Osteocyte (in vitro differentiated cells): Measurements from ENCODE around the gene SLFN12L. TPM values are rescaled to one million over a fixed set of nuclear protein-coding genes. Genes with fewer than 3 reads are reported as not detected.

Source experiments
- DNase-seq: peaks from one replicate; pipeline ENCODE4 v3.0.0; 2021; ENCODE audit warnings: mixed read lengths; ENCODE audit not compliant: unreplicated experiment; ENCODE audit errors: extremely low spot score
- H3K27ac Mint-ChIP-seq: one replicate; pipeline ENCODE4 v1.8.0; 2021; ENCODE audit warnings: mild to moderate bottlenecking, mixed read lengths; ENCODE audit not compliant: unreplicated experiment
- H3K27me3 Mint-ChIP-seq: one replicate; pipeline ENCODE4 v1.8.0; 2021; ENCODE audit warnings: mixed read lengths; ENCODE audit not compliant: unreplicated experiment
- H3K36me3 Mint-ChIP-seq: one replicate; pipeline ENCODE4 v1.8.0; 2021; ENCODE audit warnings: mixed read lengths; ENCODE audit not compliant: unreplicated experiment
- H3K4me1 Mint-ChIP-seq: one replicate; pipeline ENCODE4 v1.8.0; 2021; ENCODE audit warnings: mixed read lengths; ENCODE audit not compliant: unreplicated experiment
- H3K4me3 Mint-ChIP-seq: one replicate; pipeline ENCODE4 v1.8.0; 2021; ENCODE audit warnings: mild to moderate bottlenecking, moderate library complexity, mixed read lengths; ENCODE audit not compliant: unreplicated experiment
- H3K9me3 Mint-ChIP-seq: one replicate; pipeline ENCODE4 v1.8.0; 2021; ENCODE audit warnings: mixed read lengths; ENCODE audit not compliant: unreplicated experiment
- CTCF ChIP-seq: fragments of 200-600 bp; sonication (generic); IDR thresholded peaks from 2 replicates; pipeline ENCODE4 v1.5.0; 2021; ENCODE audit warnings: antibody characterized with exemption, mild to moderate bottlenecking, moderate library complexity
- total RNA-seq: library from RNA; stranded (reverse); gene quantifications from 2 replicates; pipeline ENCODE4 v1.2.1, GENCODE V29; 2021

Gene SLFN12L
- total RNA-seq, 1 donor from 2014 or later = not detected

GRCh38 chr17:35498448-35499178 lies 38.9 kb downstream of the SLFN12L start:
- H3K9me3 Mint-ChIP-seq = no peaks in the 10 kb centered on the region
- no peak overlapping the region for H3K4me3 Mint-ChIP-seq
- TF ChIP-seq CTCF = no peak
- H3K4me1 Mint-ChIP-seq = peaks cover 3% of the 10 kb centered on the region
- peaks cover 70% of the 10 kb centered on the region for H3K27me3 Mint-ChIP-seq
- no peak overlapping the region for H3K27ac Mint-ChIP-seq
- H3K36me3 Mint-ChIP-seq = no peaks in the 10 kb centered on the region
- DNase-seq = no peak

GRCh38 chr17:35496451-35497290 lies 40.8 kb downstream of the SLFN12L start:
- Mint-ChIP-seq H3K4me3 (no peak overlapping the region), H3K9me3 (no peaks in the 10 kb centered on the region), H3K4me1 (peaks cover 3% of the 10 kb centered on the region), H3K27me3 (peaks cover 78% of the 10 kb centered on the region), H3K27ac (no peak overlapping the region), H3K36me3 (no peaks in the 10 kb centered on the region)
- no peak for TF ChIP-seq CTCF
- DNase-seq = no peak

- no peak for DNase-seq
- peaks cover 81% of the 10 kb centered on the region for H3K27me3 Mint-ChIP-seq
- H3K4me3 Mint-ChIP-seq = no peak overlapping the region
- no peaks in the 10 kb centered on the region for H3K36me3 Mint-ChIP-seq
- no peaks in the 10 kb centered on the region for H3K9me3 Mint-ChIP-seq
- peaks cover 3% of the 10 kb centered on the region for H3K4me1 Mint-ChIP-seq
- no peak for TF ChIP-seq CTCF
- H3K27ac Mint-ChIP-seq = no peak overlapping the region
Observed at GRCh38 chr17:35493040-35493439, 44.4 kb downstream of the SLFN12L start.

GRCh38 chr17:35491417-35491816 lies 46.1 kb downstream of the SLFN12L start:
- Mint-ChIP-seq H3K4me1 (peaks cover 6% of the 10 kb centered on the region), H3K27ac (no peak overlapping the region), H3K9me3 (no peaks in the 10 kb centered on the region), H3K4me3 (no peak overlapping the region), H3K36me3 (no peaks in the 10 kb centered on the region), H3K27me3 (peaks cover 82% of the 10 kb centered on the region)
- TF ChIP-seq CTCF = no peak
- no peak for DNase-seq

GRCh38 chr17:35489944-35490343 lies 47.5 kb downstream of the SLFN12L start:
- H3K27me3 Mint-ChIP-seq = peaks cover 87% of the 10 kb centered on the region
- peaks cover 6% of the 10 kb centered on the region for H3K4me1 Mint-ChIP-seq
- no peak overlapping the region for H3K27ac Mint-ChIP-seq
- no peak for TF ChIP-seq CTCF
- no peaks in the 10 kb centered on the region for H3K36me3 Mint-ChIP-seq
- no peak for DNase-seq
- H3K4me3 Mint-ChIP-seq = no peak overlapping the region
- no peaks in the 10 kb centered on the region for H3K9me3 Mint-ChIP-seq
